ENCODE measurements around the gene RNF5.

The RNF5 gene

DNA sequence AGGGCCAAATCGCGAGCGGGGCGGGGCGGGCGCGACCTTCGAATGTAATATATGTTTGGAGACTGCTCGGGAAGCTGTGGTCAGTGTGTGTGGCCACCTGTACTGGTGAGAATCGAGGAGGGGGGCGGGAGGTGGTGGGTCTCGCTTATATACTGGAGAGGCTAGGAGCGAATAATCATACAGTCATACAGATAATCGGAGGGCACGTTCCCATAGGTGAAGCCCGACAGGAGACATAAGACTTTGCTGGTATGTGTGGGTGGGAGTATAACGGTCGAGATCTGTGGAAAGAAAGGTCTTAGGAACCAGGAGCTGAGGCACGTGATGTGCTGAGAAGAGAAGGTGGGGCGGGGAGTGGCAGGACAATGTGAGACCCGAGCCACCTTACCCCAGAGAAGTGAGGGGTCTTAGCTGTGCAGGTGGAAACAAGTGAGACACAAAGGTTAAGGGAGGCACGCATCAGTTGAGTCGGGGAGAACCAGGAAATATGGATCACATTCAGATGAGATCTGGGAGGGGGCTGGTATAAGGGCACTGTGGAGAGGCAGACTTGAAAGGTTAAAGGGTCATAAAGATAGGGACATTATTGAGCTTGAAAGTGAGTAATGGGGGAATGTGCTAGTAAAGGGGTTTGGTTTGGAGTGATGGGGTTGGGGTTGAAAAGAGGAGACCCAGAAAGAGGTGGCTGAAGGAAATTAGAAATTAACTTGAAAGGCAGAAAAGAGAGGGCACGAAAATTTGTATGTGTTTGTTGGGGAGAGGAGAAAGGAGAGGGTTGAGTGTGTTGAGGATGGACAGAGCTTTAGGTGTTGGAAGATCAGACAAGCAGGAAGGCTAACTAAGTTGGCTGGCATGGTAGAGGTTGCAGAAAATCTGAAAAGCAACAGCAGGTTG lies 589 bp downstream of the RNF5 start:
- H3K27me3 ChIP-seq: no peaks in the 10 kb centered on the region
- DNase-seq: no peak
- no peaks in the 10 kb centered on the region for H3K9me3 ChIP-seq
- TF ChIP-seq, protein P1, sequence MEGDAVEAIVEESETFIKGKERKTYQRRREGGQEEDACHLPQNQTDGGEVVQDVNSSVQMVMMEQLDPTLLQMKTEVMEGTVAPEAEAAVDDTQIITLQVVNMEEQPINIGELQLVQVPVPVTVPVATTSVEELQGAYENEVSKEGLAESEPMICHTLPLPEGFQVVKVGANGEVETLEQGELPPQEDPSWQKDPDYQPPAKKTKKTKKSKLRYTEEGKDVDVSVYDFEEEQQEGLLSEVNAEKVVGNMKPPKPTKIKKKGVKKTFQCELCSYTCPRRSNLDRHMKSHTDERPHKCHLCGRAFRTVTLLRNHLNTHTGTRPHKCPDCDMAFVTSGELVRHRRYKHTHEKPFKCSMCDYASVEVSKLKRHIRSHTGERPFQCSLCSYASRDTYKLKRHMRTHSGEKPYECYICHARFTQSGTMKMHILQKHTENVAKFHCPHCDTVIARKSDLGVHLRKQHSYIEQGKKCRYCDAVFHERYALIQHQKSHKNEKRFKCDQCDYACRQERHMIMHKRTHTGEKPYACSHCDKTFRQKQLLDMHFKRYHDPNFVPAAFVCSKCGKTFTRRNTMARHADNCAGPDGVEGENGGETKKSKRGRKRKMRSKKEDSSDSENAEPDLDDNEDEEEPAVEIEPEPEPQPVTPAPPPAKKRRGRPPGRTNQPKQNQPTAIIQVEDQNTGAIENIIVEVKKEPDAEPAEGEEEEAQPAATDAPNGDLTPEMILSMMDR (IDR thresholded peaks at IDR 0.05; ENCODE audit: low read depth, low read length): no peak
- no peaks in the 10 kb centered on the region for H3K4me1 ChIP-seq
- H3K4me3 ChIP-seq (ENCODE audit: low read depth, low read length): peak overlapping the region; percentile 96
- H3K36me3 ChIP-seq: no peaks in the 10 kb centered on the region

DNA sequence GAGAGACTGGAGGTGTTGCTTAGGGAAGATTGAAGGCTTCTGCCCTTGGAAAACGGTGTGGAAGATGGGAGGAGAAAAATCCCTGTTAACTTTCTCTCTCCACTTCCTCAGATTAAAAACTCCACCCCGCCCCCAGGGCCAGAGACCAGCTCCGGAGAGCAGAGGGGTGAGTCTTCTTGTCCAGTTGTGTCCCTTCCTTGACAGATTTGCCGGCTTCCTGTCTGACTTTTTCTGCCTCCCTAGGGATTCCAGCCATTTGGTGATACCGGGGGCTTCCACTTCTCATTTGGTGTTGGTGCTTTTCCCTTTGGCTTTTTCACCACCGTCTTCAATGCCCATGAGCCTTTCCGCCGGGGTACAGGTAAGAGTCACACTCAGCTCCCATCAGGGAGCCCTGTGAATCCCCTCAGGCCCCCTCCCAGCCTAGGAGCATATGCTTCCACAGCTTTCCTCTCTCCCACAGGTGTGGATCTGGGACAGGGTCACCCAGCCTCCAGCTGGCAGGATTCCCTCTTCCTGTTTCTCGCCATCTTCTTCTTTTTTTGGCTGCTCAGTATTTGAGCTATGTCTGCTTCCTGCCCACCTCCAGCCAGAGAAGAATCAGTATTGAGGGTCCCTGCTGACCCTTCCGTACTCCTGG lies 1.7 kb downstream of the RNF5 start:
- no peaks in the 10 kb centered on the region for H3K9me3 ChIP-seq
- H3K4me3 ChIP-seq (ENCODE audit: low read depth, low read length): no peak overlapping the region
- TF ChIP-seq, protein P1 (IDR thresholded peaks at IDR 0.05; ENCODE audit: low read depth, low read length): no peak
- no peaks in the 10 kb centered on the region for H3K36me3 ChIP-seq
- H3K27me3 ChIP-seq: no peaks in the 10 kb centered on the region
- no peak for DNase-seq
- H3K4me1 ChIP-seq: no peaks in the 10 kb centered on the region

- no peak for DNase-seq
- Histone ChIP-seq H3K27me3 (no peaks in the 10 kb centered on the region), H3K4me1 (no peaks in the 10 kb centered on the region), H3K4me3 (ENCODE audit: low read depth, low read length) (no peak overlapping the region), H3K9me3 (no peaks in the 10 kb centered on the region), H3K36me3 (no peaks in the 10 kb centered on the region)
- TF ChIP-seq, protein P1 (IDR thresholded peaks at IDR 0.05; ENCODE audit: low read depth, low read length): no peak
Measured at GRCh38 chr6:32181148-32181702, 3.0 kb downstream of the RNF5 start.

- Histone ChIP-seq H3K4me1 (no peaks in the 10 kb centered on the region), H3K27me3 (no peaks in the 10 kb centered on the region), H3K9me3 (no peaks in the 10 kb centered on the region), H3K4me3 (ENCODE audit: low read depth, low read length) (no peak overlapping the region), H3K36me3 (peaks cover 4% of the 10 kb centered on the region; the same call in 1 of the 2 replicates)
- TF ChIP-seq, protein P1 (IDR thresholded peaks at IDR 0.05; ENCODE audit: low read depth, low read length): no peak
- no peak for DNase-seq
Measured at GRCh38 chr6:32181915-32182529, 3.8 kb downstream of the RNF5 start.

DNA sequence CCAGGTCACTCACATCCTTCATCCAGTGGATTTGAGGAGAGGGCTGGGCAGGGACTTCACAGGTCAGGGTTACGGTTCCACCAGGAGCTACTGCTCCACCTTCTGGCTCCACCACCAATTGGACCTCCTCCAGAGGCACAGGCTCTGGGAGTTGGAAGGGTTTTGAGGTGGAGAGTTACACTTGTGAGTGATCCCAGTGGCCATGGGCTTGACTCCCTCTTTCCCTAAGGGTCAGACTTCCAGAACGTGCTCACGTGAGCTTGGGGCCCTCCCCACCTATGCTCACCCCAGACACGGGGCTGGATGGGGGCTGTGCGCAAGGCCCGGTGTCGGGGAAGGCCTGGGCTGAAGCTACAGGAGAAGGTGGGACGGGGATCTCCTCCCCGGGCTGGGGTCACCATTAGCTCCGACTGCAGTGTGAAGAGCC lies 4.4 kb downstream of the RNF5 start:
- TF ChIP-seq, protein P1 (IDR thresholded peaks at IDR 0.05; ENCODE audit: low read depth, low read length): no peak
- Histone ChIP-seq H3K4me1 (no peaks in the 10 kb centered on the region), H3K9me3 (no peaks in the 10 kb centered on the region), H3K36me3 (peaks cover 9% of the 10 kb centered on the region), H3K4me3 (ENCODE audit: low read depth, low read length) (no peak overlapping the region), H3K27me3 (no peaks in the 10 kb centered on the region)
- DNase-seq: no peak
